Keratinocyte (primary cell): ENCODE results near the gene C9orf153.

Source experiments
- CTCF ChIP-seq, 3 experiments: IDR thresholded peaks in 1 of 3; conservative IDR thresholded peaks in 1 of 3; optimal IDR thresholded peaks in 1 of 3; 2 replicates in 2 of 3; 3 replicates in 1 of 3; pipeline versions ENCODE3 to v1.5.1; 2011; ENCODE audit warnings: low read length in 3 of 3, mild to moderate bottlenecking in 3 of 3, moderate library complexity in 2 of 3, control low read depth in 1 of 3, inconsistent platforms in 1 of 3; ENCODE audit not compliant: insufficient read depth in 2 of 3; ENCODE audit errors: extremely low read depth in 1 of 3
- EZH2 ChIP-seq: IDR thresholded peaks from one replicate; pipeline ENCODE4 v1.6.1; 2012; ENCODE audit warnings: inconsistent platforms, mild to moderate bottlenecking, low read length, moderate library complexity

GRCh38 chr9:86176468-86176867 is 83.0 kb downstream of the C9orf153 start:
- TF ChIP-seq EZH2 (no peak), CTCF (optimal IDR thresholded peaks at IDR 0.05 in 1 of 3, IDR thresholded peaks at IDR 0.05 in 1 of 3, conservative IDR thresholded peaks at IDR 0.05 in 1 of 3; ENCODE audit: extremely low read depth in 1 of 3, insufficient read depth in 2 of 3, low read length in 3 of 3) (no peak)
